WTC11 (cell line): ENCODE data around the gene C1QL1. TPM values are rescaled to one million over a fixed set of nuclear protein-coding genes. Genes with fewer than 3 reads are reported as not detected.

Source experiments
- ATAC-seq: fragments of 200-7000 bp; cut with Tn5 transposase; 2 replicates; pipeline ENCODE4 v1.10.0; 2021; ENCODE audit warnings: mild to moderate bottlenecking, moderate library complexity
- CTCF ChIA-PET: fragments of 300-600 bp; sonication (Branson Sonifier 250); formaldehyde crosslinking; loops from one replicate; lab custom pipeline; 2021; ENCODE audit warnings: antibody characterized with exemption; lab: Charles Lee
- POLR2A ChIA-PET: fragments of 350-600 bp; sonication (Branson Sonifier 250); formaldehyde crosslinking; loops from one replicate; lab custom pipeline; 2021; ENCODE audit warnings: antibody characterized with exemption; lab: Charles Lee
- DNase-seq: peaks from one replicate; pipeline ENCODE4 v3.0.0; 2021; ENCODE audit warnings: low spot score
- H3K27ac Mint-ChIP-seq: 2 replicates; pipeline ENCODE4 v1.8.0; 2021; ENCODE audit warnings: mixed read lengths
- H3K27me3 Mint-ChIP-seq: 2 replicates; pipeline ENCODE4 v1.8.0; 2021; ENCODE audit warnings: low read depth, mild to moderate bottlenecking, moderate library complexity, mixed read lengths
- H3K36me3 Mint-ChIP-seq: 2 replicates; pipeline ENCODE4 v1.8.0; 2021; ENCODE audit warnings: mixed read lengths
- H3K4me1 Mint-ChIP-seq: 2 replicates; pipeline ENCODE4 v1.8.0; 2022; ENCODE audit warnings: mixed read lengths
- H3K4me3 Mint-ChIP-seq: 2 replicates; pipeline ENCODE4 v1.8.0; 2021; ENCODE audit warnings: mild to moderate bottlenecking, moderate library complexity, mixed read lengths
- H3K9me3 Mint-ChIP-seq: 2 replicates; pipeline ENCODE4 v1.8.0; 2021; ENCODE audit warnings: mixed read lengths
- CREM ChIP-seq: sonication (generic); formaldehyde crosslinking; IDR thresholded peaks from 2 replicates; pipeline ENCODE4 v1.8.1; 2022; ENCODE audit warnings: mild to moderate bottlenecking, missing genetic modification reagents, moderate library complexity
- ELF4 ChIP-seq: sonication (generic); formaldehyde crosslinking; IDR thresholded peaks from 2 replicates; pipeline ENCODE4 v1.8.1; 2022; ENCODE audit warnings: low read depth, mild to moderate bottlenecking, moderate library complexity, missing genetic modification reagents
- HMGA2 ChIP-seq: fragments of 250-450 bp; sonication (Bioruptor Pico); IDR thresholded peaks from 2 replicates; pipeline ENCODE4 v1.4.0; 2021; ENCODE audit warnings: mild to moderate bottlenecking, moderate library complexity
- NR2C2 ChIP-seq: sonication (generic); formaldehyde crosslinking; IDR thresholded peaks from 2 replicates; pipeline ENCODE4 v1.8.0; 2022; ENCODE audit warnings: mild to moderate bottlenecking, missing genetic modification reagents
- PREB ChIP-seq: sonication (generic); formaldehyde crosslinking; IDR thresholded peaks from 2 replicates; pipeline ENCODE4 v1.8.1; 2022; ENCODE audit warnings: mild to moderate bottlenecking, missing genetic modification reagents, moderate library complexity, borderline replicate concordance
- ZBTB21 ChIP-seq: sonication (generic); formaldehyde crosslinking; IDR thresholded peaks from 2 replicates; pipeline ENCODE4 v1.8.1; 2023; ENCODE audit warnings: mild to moderate bottlenecking, missing genetic modification reagents, borderline replicate concordance
- ZNF281 ChIP-seq: sonication (generic); formaldehyde crosslinking; IDR thresholded peaks from 2 replicates; pipeline ENCODE4 v1.8.0; 2023; ENCODE audit warnings: mild to moderate bottlenecking, missing genetic modification reagents
- ZNF425 ChIP-seq: fragments of 250-450 bp; sonication (Bioruptor Pico); conservative IDR thresholded peaks from 2 replicates; pipeline ENCODE4 v1.9.0; 2021; ENCODE audit warnings: mild to moderate bottlenecking
- total RNA-seq: library from RNA; stranded (reverse); gene quantifications from 3 replicates; pipeline ENCODE4 v1.2.3, GENCODE V29; 2021
- TF ChIP-seq, protein P1 (sequence below): sonication (generic); formaldehyde crosslinking; IDR thresholded peaks from 2 replicates; pipeline ENCODE4 v1.8.0; 2023; ENCODE audit warnings: missing genetic modification reagents, mild to moderate bottlenecking, borderline replicate concordance

The C1QL1 gene
- total RNA-seq, 1 experiment from 2014 or later: 13.4 TPM

- CTCF ChIA-PET: interaction anchor here (1.8 to 2.0 kb wide), 3 partner anchors 17 to 208 kb away, joined by 5 to 10 read pairs (median 6); partner anchors contain the start of gene ACBD4
- POLR2A ChIA-PET: no interaction called here
- Mint-ChIP-seq H3K27me3 (no peaks in the 10 kb centered on the region), H3K27ac (no peak overlapping the region), H3K9me3 (no peaks in the 10 kb centered on the region), H3K4me3 (no peak overlapping the region), H3K4me1 (peaks cover 2% of the 10 kb centered on the region; the same call in 1 of the 2 replicates), H3K36me3 (peaks cover 62% of the 10 kb centered on the region)
- no peak for TF ChIP-seq HMGA2
- ATAC-seq (no peak), DNase-seq (no peak)
Measured at GRCh38 chr17:44927696-44928095, 40.4 kb downstream of the C1QL1 start.

DNA sequence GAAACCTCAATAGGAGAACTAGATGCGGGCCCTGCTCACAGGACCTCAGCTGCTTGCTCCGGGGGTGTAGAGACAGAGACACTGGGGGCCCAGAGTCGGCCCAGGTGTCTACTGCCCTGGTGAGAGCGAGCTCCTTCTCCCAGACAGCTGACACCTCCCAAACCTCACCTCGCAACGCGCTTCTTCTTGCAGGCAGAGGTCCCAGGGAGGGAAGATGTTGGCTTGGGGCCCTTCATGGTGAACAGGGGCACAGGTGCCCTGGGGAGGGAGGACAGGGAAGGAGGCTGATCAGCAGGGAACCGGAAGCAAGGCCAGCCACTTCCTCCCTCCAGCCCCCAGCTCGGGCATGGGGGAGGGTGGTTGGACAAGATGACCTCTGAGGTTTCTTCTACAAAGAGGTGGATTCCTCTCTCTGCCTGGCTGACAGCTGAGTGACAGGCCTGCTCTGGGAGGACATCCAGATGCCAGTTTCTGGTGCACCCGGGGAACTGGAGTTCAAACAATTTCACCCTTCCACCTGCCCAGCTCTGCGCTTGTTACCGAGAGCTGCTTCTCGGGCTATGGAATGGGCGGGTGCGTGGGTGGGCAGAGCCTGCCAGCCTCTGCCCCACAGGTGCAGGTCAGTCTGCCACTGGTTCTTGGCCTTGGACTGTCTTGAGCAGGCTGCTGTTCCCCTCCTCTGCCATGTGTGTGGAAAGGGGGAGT, 41.1 kb downstream of the C1QL1 start:
- TF ChIP-seq PREB (no peak), CREM (CRISPR knock-in tag) (no peak), ZBTB21 (CRISPR knock-in tag) (no peak), ELF4 (CRISPR knock-in tag) (no peak), ZNF281 (CRISPR knock-in tag) (no peak), ZNF425 (CRISPR knock-in tag) (no peak), NR2C2 (CRISPR knock-in tag) (no peak)
- TF ChIP-seq, protein P1, sequence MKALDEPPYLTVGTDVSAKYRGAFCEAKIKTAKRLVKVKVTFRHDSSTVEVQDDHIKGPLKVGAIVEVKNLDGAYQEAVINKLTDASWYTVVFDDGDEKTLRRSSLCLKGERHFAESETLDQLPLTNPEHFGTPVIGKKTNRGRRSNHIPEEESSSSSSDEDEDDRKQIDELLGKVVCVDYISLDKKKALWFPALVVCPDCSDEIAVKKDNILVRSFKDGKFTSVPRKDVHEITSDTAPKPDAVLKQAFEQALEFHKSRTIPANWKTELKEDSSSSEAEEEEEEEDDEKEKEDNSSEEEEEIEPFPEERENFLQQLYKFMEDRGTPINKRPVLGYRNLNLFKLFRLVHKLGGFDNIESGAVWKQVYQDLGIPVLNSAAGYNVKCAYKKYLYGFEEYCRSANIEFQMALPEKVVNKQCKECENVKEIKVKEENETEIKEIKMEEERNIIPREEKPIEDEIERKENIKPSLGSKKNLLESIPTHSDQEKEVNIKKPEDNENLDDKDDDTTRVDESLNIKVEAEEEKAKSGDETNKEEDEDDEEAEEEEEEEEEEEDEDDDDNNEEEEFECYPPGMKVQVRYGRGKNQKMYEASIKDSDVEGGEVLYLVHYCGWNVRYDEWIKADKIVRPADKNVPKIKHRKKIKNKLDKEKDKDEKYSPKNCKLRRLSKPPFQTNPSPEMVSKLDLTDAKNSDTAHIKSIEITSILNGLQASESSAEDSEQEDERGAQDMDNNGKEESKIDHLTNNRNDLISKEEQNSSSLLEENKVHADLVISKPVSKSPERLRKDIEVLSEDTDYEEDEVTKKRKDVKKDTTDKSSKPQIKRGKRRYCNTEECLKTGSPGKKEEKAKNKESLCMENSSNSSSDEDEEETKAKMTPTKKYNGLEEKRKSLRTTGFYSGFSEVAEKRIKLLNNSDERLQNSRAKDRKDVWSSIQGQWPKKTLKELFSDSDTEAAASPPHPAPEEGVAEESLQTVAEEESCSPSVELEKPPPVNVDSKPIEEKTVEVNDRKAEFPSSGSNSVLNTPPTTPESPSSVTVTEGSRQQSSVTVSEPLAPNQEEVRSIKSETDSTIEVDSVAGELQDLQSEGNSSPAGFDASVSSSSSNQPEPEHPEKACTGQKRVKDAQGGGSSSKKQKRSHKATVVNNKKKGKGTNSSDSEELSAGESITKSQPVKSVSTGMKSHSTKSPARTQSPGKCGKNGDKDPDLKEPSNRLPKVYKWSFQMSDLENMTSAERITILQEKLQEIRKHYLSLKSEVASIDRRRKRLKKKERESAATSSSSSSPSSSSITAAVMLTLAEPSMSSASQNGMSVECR: no peak
- TF ChIP-seq, all 79 proteins: peak for 0
- POLR2A ChIA-PET: no interaction called here
- H3K27me3 Mint-ChIP-seq: no peaks in the 10 kb centered on the region
- no peak overlapping the region for H3K27ac Mint-ChIP-seq
- H3K36me3 Mint-ChIP-seq: peaks cover 59% of the 10 kb centered on the region
- DNase-seq (no peak), ATAC-seq (no peak)
- peaks cover 3% of the 10 kb centered on the region; the same call in 1 of the 2 replicates for H3K4me1 Mint-ChIP-seq
- no peak overlapping the region for H3K4me3 Mint-ChIP-seq
- no peaks in the 10 kb centered on the region for H3K9me3 Mint-ChIP-seq
- CTCF ChIA-PET: interaction anchor here (0.6 to 2.0 kb wide), 4 partner anchors 16 to 226 kb away, joined by 3 to 10 read pairs (median 6); partner anchors contain the start of gene ACBD4
